ENCODE results near the gene ARRB2. TPM values are rescaled to one million over a fixed set of nuclear protein-coding genes. Genes with fewer than 3 reads are reported as not detected.

ARRB2 gene
- total RNA-seq, 6 experiments from 2014 or later: 18.2 to 38.6 (median 23.9) TPM

DNA sequence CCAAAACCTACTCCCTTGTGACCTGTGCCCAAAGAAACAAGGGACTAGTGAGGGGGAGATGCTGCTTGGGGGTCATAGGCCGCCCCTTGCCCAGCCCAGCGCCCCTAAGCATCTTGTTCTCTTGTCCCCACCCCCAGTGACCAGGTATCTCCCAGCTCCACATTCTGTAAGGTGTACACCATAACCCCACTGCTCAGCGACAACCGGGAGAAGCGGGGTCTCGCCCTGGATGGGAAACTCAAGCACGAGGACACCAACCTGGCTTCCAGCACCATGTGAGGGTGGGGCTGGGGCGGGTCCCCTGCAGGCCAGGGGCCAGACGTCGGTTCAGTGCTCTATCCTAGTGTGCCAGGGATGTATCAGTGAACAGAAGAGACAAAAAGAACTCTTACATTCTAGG lies 8.7 kb downstream of the ARRB2 start:
- ATAC-seq (no peak), DNase-seq (peak in 1 of 3 donors; percentile 37)
- H3K36me3 ChIP-seq: peaks cover 0 to 13% (median 2%) of the 10 kb centered on the region in 4 donors
- intact Hi-C loops (cut with DNase I): no loop called here
- no peaks in the 10 kb centered on the region for H3K27me3 ChIP-seq
- H3K4me1 ChIP-seq: peaks cover 0 to 25% (median 11%) of the 10 kb centered on the region in 4 donors
- H3K9me3 ChIP-seq: no peaks in the 10 kb centered on the region
- TF ChIP-seq POLR2A (IDR thresholded peaks at IDR 0.05): no peak
- TF ChIP-seq, protein P1, sequence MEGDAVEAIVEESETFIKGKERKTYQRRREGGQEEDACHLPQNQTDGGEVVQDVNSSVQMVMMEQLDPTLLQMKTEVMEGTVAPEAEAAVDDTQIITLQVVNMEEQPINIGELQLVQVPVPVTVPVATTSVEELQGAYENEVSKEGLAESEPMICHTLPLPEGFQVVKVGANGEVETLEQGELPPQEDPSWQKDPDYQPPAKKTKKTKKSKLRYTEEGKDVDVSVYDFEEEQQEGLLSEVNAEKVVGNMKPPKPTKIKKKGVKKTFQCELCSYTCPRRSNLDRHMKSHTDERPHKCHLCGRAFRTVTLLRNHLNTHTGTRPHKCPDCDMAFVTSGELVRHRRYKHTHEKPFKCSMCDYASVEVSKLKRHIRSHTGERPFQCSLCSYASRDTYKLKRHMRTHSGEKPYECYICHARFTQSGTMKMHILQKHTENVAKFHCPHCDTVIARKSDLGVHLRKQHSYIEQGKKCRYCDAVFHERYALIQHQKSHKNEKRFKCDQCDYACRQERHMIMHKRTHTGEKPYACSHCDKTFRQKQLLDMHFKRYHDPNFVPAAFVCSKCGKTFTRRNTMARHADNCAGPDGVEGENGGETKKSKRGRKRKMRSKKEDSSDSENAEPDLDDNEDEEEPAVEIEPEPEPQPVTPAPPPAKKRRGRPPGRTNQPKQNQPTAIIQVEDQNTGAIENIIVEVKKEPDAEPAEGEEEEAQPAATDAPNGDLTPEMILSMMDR (IDR thresholded peaks at IDR 0.05): no peak
- no peak overlapping the region for H3K27ac ChIP-seq
- WGBS (ENCODE audit: insufficient coverage, low coverage, low lambda C conversion rate, missing lambda C conversion rate): 82% methylated on average over 7 of the region's 10 CpGs
- H3K4me3 ChIP-seq: no peak overlapping the region

DNA sequence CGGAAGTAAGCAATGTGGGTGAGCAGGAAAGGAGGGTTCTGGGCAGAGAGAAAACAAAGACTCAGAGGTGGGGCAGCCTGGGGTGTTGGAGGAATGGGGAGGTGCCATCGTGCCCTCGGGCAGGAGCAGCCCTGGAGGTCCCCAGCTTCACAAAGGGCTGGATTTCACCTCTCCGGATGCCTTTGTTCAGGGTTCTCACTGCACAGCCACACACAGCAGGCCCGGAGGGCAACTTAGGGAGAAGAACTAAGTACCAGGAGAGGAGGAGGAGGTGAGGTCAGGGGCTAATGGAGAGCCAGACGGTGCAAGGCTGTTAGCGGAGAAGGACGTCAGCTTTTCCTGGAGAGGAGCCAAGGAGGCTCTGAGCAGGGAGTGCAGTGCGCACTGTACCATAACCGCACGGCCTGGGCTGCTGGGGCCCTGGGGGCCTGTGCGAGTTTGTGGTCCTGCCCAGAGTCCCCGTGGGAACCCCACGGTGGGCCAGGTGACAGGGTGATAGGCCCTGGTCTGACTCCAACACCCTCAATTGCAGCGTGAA lies 9.3 kb downstream of the ARRB2 start:
- H3K27ac ChIP-seq: no peak overlapping the region
- H3K4me1 ChIP-seq: peaks cover 0 to 25% (median 11%) of the 10 kb centered on the region in 4 donors
- ATAC-seq (peak in 2 of 4 donors; percentile 5 to 16), DNase-seq (peak in 1 of 3 donors; percentile 55)
- WGBS (ENCODE audit: insufficient coverage, low coverage, low lambda C conversion rate, missing lambda C conversion rate): 43% methylated on average over 4 of the region's 15 CpGs
- no peaks in the 10 kb centered on the region for H3K9me3 ChIP-seq
- H3K27me3 ChIP-seq: no peaks in the 10 kb centered on the region
- intact Hi-C loops (cut with DNase I): no loop called here
- H3K4me3 ChIP-seq: no peak overlapping the region
- TF ChIP-seq POLR2A (IDR thresholded peaks at IDR 0.05): no peak
- TF ChIP-seq, protein P1 (IDR thresholded peaks at IDR 0.05): no peak
- peaks cover 0 to 13% (median 2%) of the 10 kb centered on the region in 4 donors for H3K36me3 ChIP-seq

DNA sequence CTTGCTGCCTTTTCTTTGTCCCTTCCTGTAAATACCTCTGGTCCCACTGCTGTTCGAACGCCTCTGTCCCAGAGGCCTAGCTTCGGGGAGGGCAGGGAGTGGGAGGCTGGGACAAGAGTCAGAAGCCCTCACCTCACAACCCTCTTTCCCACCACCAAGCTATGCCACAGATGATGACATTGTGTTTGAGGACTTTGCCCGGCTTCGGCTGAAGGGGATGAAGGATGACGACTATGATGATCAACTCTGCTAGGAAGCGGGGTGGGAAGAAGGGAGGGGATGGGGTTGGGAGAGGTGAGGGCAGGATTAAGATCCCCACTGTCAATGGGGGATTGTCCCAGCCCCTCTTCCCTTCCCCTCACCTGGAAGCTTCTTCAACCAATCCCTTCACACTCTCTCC lies 10.4 kb downstream of the ARRB2 start:
- Histone ChIP-seq H3K4me3 (no peak overlapping the region), H3K9me3 (no peaks in the 10 kb centered on the region), H3K27me3 (no peaks in the 10 kb centered on the region), H3K27ac (peak overlapping the region in 2 of 3 donors; percentile 57 to 62), H3K36me3 (peaks cover 0 to 13% (median 2%) of the 10 kb centered on the region in 4 donors), H3K4me1 (peaks cover 0 to 25% (median 11%) of the 10 kb centered on the region in 4 donors)
- DNase-seq: peak in 1 of 3 donors; percentile 37
- 57% methylated on average over 2 of the region's 7 CpGs for WGBS (ENCODE audit: insufficient coverage, low coverage, low lambda C conversion rate, missing lambda C conversion rate)
- TF ChIP-seq, protein P1 (IDR thresholded peaks at IDR 0.05): no peak
- no peak for TF ChIP-seq POLR2A (IDR thresholded peaks at IDR 0.05)
- intact Hi-C loops (cut with DNase I): no loop called here
- ATAC-seq: peak in 2 of 4 donors; percentile 3 to 55

DNA sequence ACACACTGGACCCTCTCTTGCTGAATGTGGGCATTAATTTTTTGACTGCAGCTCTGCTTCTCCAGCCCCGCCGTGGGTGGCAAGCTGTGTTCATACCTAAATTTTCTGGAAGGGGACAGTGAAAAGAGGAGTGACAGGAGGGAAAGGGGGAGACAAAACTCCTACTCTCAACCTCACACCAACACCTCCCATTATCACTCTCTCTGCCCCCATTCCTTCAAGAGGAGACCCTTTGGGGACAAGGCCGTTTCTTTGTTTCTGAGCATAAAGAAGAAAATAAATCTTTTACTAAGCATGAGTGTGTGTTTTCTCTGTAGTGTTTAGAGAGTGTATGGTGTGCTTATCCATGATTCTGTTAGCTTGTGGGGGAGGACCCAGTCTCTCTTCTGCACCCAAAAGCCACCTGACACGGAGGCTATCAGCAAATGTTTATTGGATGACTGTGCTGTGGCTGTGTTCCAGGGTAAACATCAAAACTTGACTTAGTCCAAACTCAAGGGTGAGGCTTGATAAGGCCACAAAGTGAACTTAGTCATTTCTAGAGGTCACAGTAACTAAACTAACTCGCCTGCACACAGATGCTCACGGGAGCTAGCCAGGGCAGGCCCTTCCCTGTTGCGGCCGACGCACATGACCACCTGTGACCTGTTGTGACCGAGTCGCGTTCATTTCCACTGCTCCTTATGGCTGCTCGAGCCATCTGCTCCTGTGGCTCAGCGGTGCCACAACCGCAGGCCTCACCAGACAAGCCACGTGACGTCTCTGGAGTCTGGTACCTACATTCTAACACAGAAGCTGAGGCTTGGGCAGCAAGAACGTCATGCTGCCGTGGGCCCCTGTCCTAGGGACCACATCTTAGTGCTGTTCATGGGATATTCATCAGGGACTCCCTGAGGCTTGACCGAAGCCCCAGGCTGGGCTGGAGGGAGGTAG lies 11.0 kb downstream of the ARRB2 start:
- intact Hi-C loops (cut with DNase I): no loop called here
- DNase-seq (peak; percentile 73 to 93 (median 87)), ATAC-seq (peak; percentile 86 to 92 (median 89))

More for the DNA sequence above, 11.0 kb downstream of the ARRB2 start:
- 49% methylated on average over 4 of the region's 20 CpGs for WGBS (ENCODE audit: insufficient coverage, low coverage, low lambda C conversion rate, missing lambda C conversion rate)
- Histone ChIP-seq H3K27ac (peak overlapping the region in 2 of 3 donors; percentile 62 to 71), H3K4me3 (no peak overlapping the region), H3K27me3 (no peaks in the 10 kb centered on the region), H3K4me1 (peaks cover 0 to 25% (median 12%) of the 10 kb centered on the region in 4 donors), H3K9me3 (no peaks in the 10 kb centered on the region), H3K36me3 (peaks cover 0 to 13% (median 2%) of the 10 kb centered on the region in 4 donors)
- no peak for TF ChIP-seq POLR2A (IDR thresholded peaks at IDR 0.05)
- TF ChIP-seq, protein P1 (IDR thresholded peaks at IDR 0.05): no peak
